B cell (primary cell): ENCODE measurements around the gene ADH7. TPM values are rescaled to one million over a fixed set of nuclear protein-coding genes. Genes with fewer than 3 reads are reported as not detected.

ENCODE experiments used
- ATAC-seq: fragments of 200-7000 bp; cut with Tn5 transposase; one replicate; pipeline ENCODE4 v1.10.0; 2021; ENCODE audit warnings: low read depth, mild to moderate bottlenecking, moderate number of reproducible peaks, moderate library complexity
- CTCF ChIA-PET: fragments of 350-600 bp; sonication (Branson Sonifier 250); formaldehyde crosslinking; loops from one replicate; lab custom pipeline; 2021; ENCODE audit warnings: antibody characterized with exemption, inconsistent platforms; lab: Charles Lee
- POLR2A ChIA-PET: fragments of 350-600 bp; sonication (Branson Sonifier 250); formaldehyde crosslinking; loops from one replicate; lab custom pipeline; 2021; ENCODE audit warnings: antibody characterized with exemption; lab: Charles Lee
- DNase-seq: peaks from one replicate; pipeline ENCODE4 v3.0.0; 2013
- H2AFZ ChIP-seq: 2 replicates; pipeline ENCODE4 v1.6.1; 2012; ENCODE audit warnings: mild to moderate bottlenecking, low read depth, low read length; ENCODE audit not compliant: insufficient read depth, poor library complexity, severe bottlenecking
- H3K27ac ChIP-seq, 2 donors: 1 replicate in 1 of 2; 2 replicates in 1 of 2; pipeline ENCODE4 v1.5.1; 2012 to 2013; ENCODE audit warnings: low read length in 2 of 2, mild to moderate bottlenecking in 2 of 2, moderate library complexity in 1 of 2
- H3K27me3 ChIP-seq, 4 experiments: fragments of 200-600 bp in 1 of 4; sonication (generic) in 1 of 4; replicated peaks in 1 of 4; 1 replicate in 2 of 4; 2 replicates in 2 of 4; pipeline versions ENCODE4 v1.6.1 to v1.7.0; 2013 to 2016; ENCODE audit warnings: low read length in 3 of 4, mild to moderate bottlenecking in 2 of 4, mixed read lengths in 1 of 4, moderate library complexity in 1 of 4; ENCODE audit not compliant: insufficient read depth in 4 of 4, control insufficient read depth in 3 of 4; ENCODE audit errors: control extremely low read depth in 1 of 4
- H3K36me3 ChIP-seq, 2 experiments: replicated peaks in 1 of 2; 1 replicate in 1 of 2; 2 replicates in 1 of 2; pipeline versions ENCODE4 v1.6.1 to v1.7.1; 2013; ENCODE audit warnings: low read length in 1 of 2; ENCODE audit not compliant: insufficient read depth in 2 of 2, control insufficient read depth in 1 of 2; ENCODE audit errors: control extremely low read depth in 1 of 2, extremely low read depth in 1 of 2
- H3K4me1 ChIP-seq, 2 donors: fragments of 200-600 bp in 1 of 2; sonication (generic) in 1 of 2; 1 replicate in 1 of 2; 2 replicates in 1 of 2; pipeline versions ENCODE4 v1.5.1 to v1.6.1; 2013 to 2017; ENCODE audit warnings: low read length in 2 of 2; ENCODE audit not compliant: control insufficient read depth in 2 of 2, insufficient read depth in 2 of 2
- H3K4me2 ChIP-seq: replicated peaks from 2 replicates; pipeline ENCODE3; 2012; ENCODE audit warnings: mild to moderate bottlenecking, low read depth, low read length; ENCODE audit not compliant: poor library complexity, severe bottlenecking
- H3K4me3 ChIP-seq, 5 experiments: fragments of 200-600 bp in 1 of 5; sonication (generic) in 1 of 5; 1 replicate in 3 of 5; 2 replicates in 2 of 5; pipeline versions ENCODE4 v1.5.1 to v1.7.0; 2011 to 2016; ENCODE audit warnings: low read length in 4 of 5, mild to moderate bottlenecking in 4 of 5, low read depth in 2 of 5, control low read depth in 1 of 5, moderate library complexity in 1 of 5; ENCODE audit not compliant: insufficient read depth in 1 of 5; ENCODE audit errors: control extremely low read depth in 1 of 5, extremely low read depth in 1 of 5
- H3K79me2 ChIP-seq: fragments of 200-600 bp; sonication (generic); one replicate; pipeline ENCODE4 v1.6.0; 2016; ENCODE audit warnings: low read length; ENCODE audit not compliant: control insufficient read depth, insufficient read depth
- H3K9ac ChIP-seq: fragments of 200-600 bp; sonication (generic); 2 replicates; pipeline ENCODE4 v1.6.1; 2017; ENCODE audit warnings: mild to moderate bottlenecking, low read length, moderate library complexity
- H3K9me3 ChIP-seq, 3 donors: one replicate each; pipeline versions ENCODE4 v1.6.1 to v1.7.1; 2013; ENCODE audit warnings: low read length in 2 of 3; ENCODE audit not compliant: control insufficient read depth in 2 of 3, insufficient read depth in 1 of 3; ENCODE audit errors: control extremely low read depth in 1 of 3
- H4K20me1 ChIP-seq: 2 replicates; pipeline ENCODE4 v1.6.0; 2012; ENCODE audit warnings: mild to moderate bottlenecking, low read length; ENCODE audit not compliant: insufficient read depth, control insufficient read depth, poor library complexity, severe bottlenecking
- H3K27ac Mint-ChIP-seq: one replicate; pipeline ENCODE4 v1.8.0; 2021; ENCODE audit warnings: mixed read lengths
- H3K27me3 Mint-ChIP-seq: one replicate; pipeline ENCODE4 v1.8.0; 2021; ENCODE audit warnings: mixed read lengths
- H3K4me1 Mint-ChIP-seq: one replicate; pipeline ENCODE4 v1.8.0; 2021; ENCODE audit warnings: mixed read lengths
- H3K4me3 Mint-ChIP-seq: one replicate; pipeline ENCODE4 v1.8.0; 2021; ENCODE audit warnings: mixed read lengths
- H3K9me3 Mint-ChIP-seq: one replicate; pipeline ENCODE4 v1.8.0; 2022; ENCODE audit warnings: mixed read lengths; ENCODE audit not compliant: insufficient read depth
- CTCF ChIP-seq: fragments of 200-600 bp; IDR thresholded peaks from one replicate; pipeline ENCODE4 v1.8.0; 2022; ENCODE audit warnings: antibody characterized with exemption, mild to moderate bottlenecking
- EZH2 ChIP-seq: IDR thresholded peaks from 2 replicates; pipeline ENCODE4 v1.6.1; 2012; ENCODE audit warnings: borderline replicate concordance, low read depth, mild to moderate bottlenecking, moderate library complexity, low read length; ENCODE audit not compliant: insufficient read depth, poor library complexity, severe bottlenecking
- WGBS: methylation state at CpG from one replicate; pipeline ENCODE4 v1.1.5; 2013; ENCODE audit warnings: missing lambda C conversion rate; ENCODE audit not compliant: insufficient coverage; 5-methylcytosine and 5-hydroxymethylcytosine counted together
- intact Hi-C: fragments of 100-400 bp; cut with micrococcal nuclease; formaldehyde crosslinking; loops from one replicate; pipeline ENCODE4 v1.10.0; 2022
- polyA plus RNA-seq: library from polyadenylated mRNA; depleted of rRNA; stranded (reverse); fragments of >200 nt; gene quantifications from 2 replicates; pipeline ENCODE4 v1.2.3, GENCODE V29; 2012
- total RNA-seq, 2 donors: library from RNA; stranded (reverse); fragments of 120-200 nt in 1 of 2; gene quantifications; 1 replicate in 1 of 2; 2 replicates in 1 of 2; pipeline versions ENCODE4 v1.2.3 to v1.2.4, GENCODE V29; 2013 to 2022

ADH7 gene
- total and polyA plus RNA-seq, 2 donors (not counting 1 experiment from before 2014, with no cell fraction given): not detected

GRCh38 chr4:99447079-99447478, 11.9 kb upstream of the ADH7 start:
- no peak overlapping the region for H3K9ac ChIP-seq
- H3K79me2 ChIP-seq: no peaks in the 10 kb centered on the region
- no peaks in the 10 kb centered on the region for H4K20me1 ChIP-seq
- no peak for ATAC-seq
- 0% methylated on average over 1 of the region's 3 CpGs for WGBS
- TF ChIP-seq CTCF: no peak
- TF ChIP-seq EZH2: no peak
- no peaks in the 10 kb centered on the region for H3K4me1 Mint-ChIP-seq
- POLR2A ChIA-PET: no interaction called here
- CTCF ChIA-PET: no interaction called here
- peaks cover 8% of the 10 kb centered on the region for H3K27me3 Mint-ChIP-seq
- peaks cover 0 to 2% (median 0%) of the 10 kb centered on the region in 3 donors for H3K9me3 ChIP-seq
- no peak overlapping the region for H3K4me3 Mint-ChIP-seq
- H3K4me3 ChIP-seq: no peak overlapping the region
- H3K27me3 ChIP-seq: no peaks in the 10 kb centered on the region
- DNase-seq: no peak
- no peaks in the 10 kb centered on the region for H3K4me1 ChIP-seq
- H3K4me2 ChIP-seq: no peak overlapping the region
- intact Hi-C loops: no loop called here
- H3K9me3 Mint-ChIP-seq: peaks cover 8% of the 10 kb centered on the region
- no peak overlapping the region for H3K27ac Mint-ChIP-seq
- no peak overlapping the region for H3K27ac ChIP-seq
- no peaks in the 10 kb centered on the region for H3K36me3 ChIP-seq
- H2AFZ ChIP-seq: no peak overlapping the region

GRCh38 chr4:99438405-99438780, 3.3 kb upstream of the ADH7 start:
- Histone ChIP-seq H3K4me1 (no peaks in the 10 kb centered on the region), H3K79me2 (no peaks in the 10 kb centered on the region), H3K4me2 (no peak overlapping the region), H3K27ac (no peak overlapping the region), H3K27me3 (no peaks in the 10 kb centered on the region), H3K36me3 (no peaks in the 10 kb centered on the region), H3K9me3 (peaks cover 0 to 1% (median 0%) of the 10 kb centered on the region in 3 donors), H4K20me1 (no peaks in the 10 kb centered on the region), H2AFZ (no peak overlapping the region), H3K4me3 (no peak overlapping the region), H3K9ac (no peak overlapping the region)
- no peaks in the 10 kb centered on the region for H3K9me3 Mint-ChIP-seq
- ATAC-seq (no peak), DNase-seq (no peak)
- intact Hi-C loops: no loop called here
- H3K27me3 Mint-ChIP-seq: peaks cover 13% of the 10 kb centered on the region
- CTCF ChIA-PET: interaction anchor here (0.7 kb wide), 1 partner anchor 15 kb away, joined by 3 read pairs; no protein-coding TSS in a partner anchor
- TF ChIP-seq EZH2 (no peak), CTCF (no peak)
- 88% methylated on average over 2 of the region's 4 CpGs for whole genome bisulfite sequencing
- no peak overlapping the region for H3K4me3 Mint-ChIP-seq
- no peaks in the 10 kb centered on the region for H3K4me1 Mint-ChIP-seq
- POLR2A ChIA-PET: no interaction called here
- no peak overlapping the region for H3K27ac Mint-ChIP-seq
